Subcutaneous adipose tissue (tissue), 4 donors: ENCODE results near the gene WDFY3. TPM values are rescaled to one million over a fixed set of nuclear protein-coding genes. Genes with fewer than 3 reads are reported as not detected.

Experiments
- CTCF ChIP-seq: fragments of 450-650 bp; IDR thresholded peaks from one replicate; pipeline ENCODE4 v1.5.1; 2016; ENCODE audit warnings: low read depth, mild to moderate bottlenecking, control low read depth, antibody characterized with exemption, moderate library complexity
- small RNA-seq: library from RNA; depleted of rRNA; stranded (forward); fragments of <200 nt; gene quantifications from one replicate; pipeline ENCODE3, GENCODE V24; 2016
- total RNA-seq, 4 donors: library from RNA; depleted of rRNA; stranded (reverse); fragments of >200 nt; gene quantifications; one replicate each; pipeline ENCODE4 v1.1.0, GENCODE V29; 2016

WDFY3 gene
- total RNA-seq, 4 donors from 2014 or later, result 80.3 to 167 (median 146) TPM

- TF ChIP-seq CTCF, result no peak
These were observed 331.5 kb downstream of the WDFY3 start for GRCh38 chr4:84634961-84635360.

DNA sequence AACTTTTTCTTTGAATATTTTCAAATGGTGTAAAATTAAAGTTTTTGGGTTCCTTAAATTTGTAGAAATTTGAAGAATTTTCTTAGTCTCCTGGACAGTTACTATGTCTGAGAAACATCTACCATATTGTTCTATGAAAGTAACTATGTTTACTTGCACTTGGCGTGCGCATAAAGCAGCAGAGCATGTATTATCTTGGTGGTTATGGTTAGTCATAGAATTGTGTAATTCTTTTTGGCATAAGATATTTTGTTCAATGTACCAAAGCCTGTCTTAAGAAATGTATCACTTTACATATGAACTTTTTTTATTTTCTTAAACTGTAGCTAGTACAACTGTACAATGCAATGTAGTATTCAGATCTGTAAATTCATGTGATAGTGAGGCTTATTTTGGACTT, 334.4 kb downstream of the WDFY3 start:
- no peak for TF ChIP-seq CTCF

DNA sequence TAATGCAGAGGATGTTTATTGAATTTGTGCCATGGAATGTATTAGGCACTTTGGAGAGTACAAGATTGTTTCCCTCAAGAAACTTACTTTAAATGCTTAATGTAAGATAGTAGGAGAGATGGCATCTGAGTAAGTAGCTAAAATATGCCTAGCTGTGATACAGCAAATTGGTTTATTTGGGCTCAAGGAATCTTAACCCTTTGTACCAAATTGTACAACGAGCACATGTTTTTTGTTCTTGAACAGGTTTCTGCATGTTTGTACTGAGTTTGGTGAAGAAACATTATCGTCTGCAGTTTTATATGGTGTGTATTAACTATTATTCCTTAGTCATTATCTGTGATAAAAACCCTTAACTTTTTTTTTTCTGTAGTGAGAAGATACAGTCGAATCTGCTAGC, 334.9 kb downstream of the WDFY3 start:
- TF ChIP-seq CTCF, result no peak

- TF ChIP-seq CTCF, result no peak
These were observed 339.8 kb downstream of the WDFY3 start for GRCh38 chr4:84626673-84627072.

DNA sequence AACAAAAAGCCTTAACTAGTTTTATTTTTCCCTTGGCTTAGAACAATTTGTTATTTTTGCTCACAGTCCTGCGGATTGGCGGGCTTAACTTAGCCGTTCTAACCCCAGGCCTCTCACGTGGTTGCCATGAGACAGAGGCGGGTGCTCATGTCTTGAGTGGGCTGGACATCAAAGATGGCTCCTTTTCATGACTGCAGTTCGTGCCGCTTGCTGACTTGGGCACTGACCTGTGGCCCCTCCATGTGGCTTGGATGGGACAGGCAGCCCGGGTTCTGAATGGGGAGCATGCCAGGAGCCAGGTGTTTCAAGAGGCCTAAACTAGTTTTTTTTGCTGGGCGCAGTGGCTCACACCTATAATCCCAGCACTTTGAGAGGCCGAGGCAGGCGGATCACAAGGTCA, 342.8 kb downstream of the WDFY3 start:
- no peak for TF ChIP-seq CTCF

GRCh38 chr4:84622959-84623358, 343.5 kb downstream of the WDFY3 start:
- TF ChIP-seq CTCF, result no peak

Small RNA genes lying within 50 kb of the gene (small RNA-seq; reads per million reads assigned to genes)
- gene RN7SL552P (not detected), gene RNU6-469P (not detected)
